PC-9 (cell line): ENCODE data around the gene AMN1. TPM values are rescaled to one million over a fixed set of nuclear protein-coding genes. Genes with fewer than 3 reads are reported as not detected.

Experiments used
- BruUV-seq: library from RNA; stranded (reverse); fragments of 400-500 nt; replicated peaks from 2 replicates; lab custom pipeline; 2021; lab: Mats Ljungman, UMichigan
- CTCF ChIA-PET: fragments of 300-600 bp; sonication (Branson Sonifier 250); formaldehyde crosslinking; loops from one replicate; lab custom pipeline; 2022; ENCODE audit warnings: antibody characterized with exemption; lab: Charles Lee
- POLR2A ChIA-PET: fragments of 300-600 bp; sonication (Branson Sonifier 250); formaldehyde crosslinking; loops from one replicate; lab custom pipeline; 2022; ENCODE audit warnings: antibody characterized with exemption; ENCODE audit not compliant: unreplicated experiment; lab: Charles Lee
- DNase-seq, 2 experiments: peaks; one replicate each; pipeline versions ENCODE4 v3.0.0 to v3.0.0-alpha.2; 2015 to 2022; ENCODE audit warnings: mixed read lengths in 1 of 2
- H2AFZ ChIP-seq: fragments of 200-600 bp; sonication (generic); 2 replicates; pipeline ENCODE4 v1.8.1; 2017; ENCODE audit warnings: antibody characterized with exemption
- H3F3A ChIP-seq: fragments of 200-600 bp; sonication (generic); 2 replicates; pipeline ENCODE4 v1.8.1; 2017; ENCODE audit warnings: antibody characterized with exemption, mild to moderate bottlenecking, low read depth; ENCODE audit not compliant: insufficient read depth
- H3K27ac ChIP-seq: fragments of 200-600 bp; sonication (generic); 2 replicates; pipeline ENCODE4 v1.6.1; 2016; ENCODE audit warnings: mixed run types
- H3K27me3 ChIP-seq: fragments of 200-600 bp; sonication (generic); 2 replicates; pipeline ENCODE4 v1.6.1; 2016; ENCODE audit warnings: low read depth, mixed run types; ENCODE audit not compliant: insufficient read depth
- H3K36me3 ChIP-seq: fragments of 200-600 bp; sonication (generic); 2 replicates; pipeline ENCODE4 v1.6.1; 2016; ENCODE audit warnings: low read depth, mixed run types
- H3K4me1 ChIP-seq: fragments of 200-600 bp; sonication (generic); replicated peaks from 2 replicates; pipeline ENCODE4 v1.6.1; 2016; ENCODE audit warnings: mixed run types; ENCODE audit not compliant: insufficient read depth
- H3K4me2 ChIP-seq: fragments of 200-600 bp; sonication (generic); 2 replicates; pipeline ENCODE4 v1.6.1; 2017; ENCODE audit warnings: mixed run types
- H3K4me3 ChIP-seq: fragments of 200-600 bp; sonication (generic); 2 replicates; pipeline ENCODE4 v1.6.1; 2016; ENCODE audit warnings: mixed run types
- H3K79me2 ChIP-seq: fragments of 200-600 bp; sonication (generic); 2 replicates; pipeline ENCODE4 v1.6.1; 2017; ENCODE audit warnings: low read depth, mixed run types
- H3K9me2 ChIP-seq: fragments of 200-600 bp; sonication (generic); 2 replicates; pipeline ENCODE4 v1.8.1; 2017; ENCODE audit warnings: mild to moderate bottlenecking; ENCODE audit not compliant: insufficient read depth
- H3K9me3 ChIP-seq: fragments of 200-600 bp; sonication (generic); 2 replicates; pipeline ENCODE4 v1.8.1; 2016; ENCODE audit warnings: low read depth; ENCODE audit not compliant: insufficient read depth
- H4K20me1 ChIP-seq: fragments of 200-600 bp; sonication (generic); 2 replicates; pipeline ENCODE4 v1.8.1; 2017; ENCODE audit not compliant: insufficient read depth
- CTCF ChIP-seq: fragments of 200-600 bp; sonication (generic); conservative IDR thresholded peaks from 2 replicates; pipeline ENCODE4 v1.6.1; 2017; ENCODE audit warnings: mixed run types, antibody characterized with exemption, mild to moderate bottlenecking, moderate library complexity
- EZH2 ChIP-seq: fragments of 200-600 bp; sonication (generic); IDR thresholded peaks from 2 replicates; pipeline ENCODE4 v1.8.0; 2017; ENCODE audit warnings: antibody characterized with exemption, low read depth
- intact Hi-C: fragments of 100-400 bp; cut with micrococcal nuclease; formaldehyde crosslinking; loops from one replicate; pipeline ENCODE4 v1.10.0; 2022; ENCODE audit not compliant: unreplicated experiment
- total RNA-seq: library from RNA; stranded (reverse); gene quantifications from 2 replicates; pipeline ENCODE4 v1.2.3, GENCODE V29; 2021

AMN1 gene
- total RNA-seq, 1 experiment from 2014 or later = 7.4 TPM

GRCh38 chr12:31728289-31728916 lies 418 bp downstream of the AMN1 start:
- Histone ChIP-seq H3K27ac (peak overlapping the region; percentile 62), H3K9me2 (no peaks in the 10 kb centered on the region), H4K20me1 (no peaks in the 10 kb centered on the region), H2AFZ (peak overlapping the region; percentile 88), H3K36me3 (no peaks in the 10 kb centered on the region), H3K4me1 (peaks cover 30% of the 10 kb centered on the region), H3K27me3 (no peaks in the 10 kb centered on the region), H3K79me2 (no peaks in the 10 kb centered on the region; the same call in 1 of the 2 replicates), H3K9me3 (peaks cover 20% of the 10 kb centered on the region), H3K4me2 (peak overlapping the region; percentile 88), H3K4me3 (peak overlapping the region; percentile 80), H3F3A (peaks cover 36% of the 10 kb centered on the region)
- TF ChIP-seq CTCF (no peak), EZH2 (no peak)
- ChIA-PET POLR2A (interaction anchor here (0.6 to 0.8 kb wide), 4 partner anchors 13 to 259 kb away, joined by 3 to 14 read pairs (median 9); no protein-coding TSS in a partner anchor), CTCF (interaction anchor here (0.8 kb wide), 1 partner anchor 13 kb away, joined by 4 read pairs; no protein-coding TSS in a partner anchor)
- intact Hi-C loops = loop anchor here (2.0 to 5.0 kb wide), 2 partner anchors 169 to 230 kb away; partner anchors contain the start of gene RESF1
- TSS peak; percentile 73 for BruUV-seq
- no peak for DNase-seq

GRCh38 chr12:31727192-31727591 lies 1.6 kb downstream of the AMN1 start:
- no TSS peak for BruUV-seq
- H3K4me3 ChIP-seq = no peak overlapping the region
- H3F3A ChIP-seq = peaks cover 24% of the 10 kb centered on the region
- no peak overlapping the region for H2AFZ ChIP-seq
- H4K20me1 ChIP-seq = no peaks in the 10 kb centered on the region
- no peak overlapping the region for H3K4me2 ChIP-seq
- DNase-seq = no peak
- H3K27ac ChIP-seq = no peak overlapping the region
- peaks cover 17% of the 10 kb centered on the region for H3K9me3 ChIP-seq
- H3K79me2 ChIP-seq = no peaks in the 10 kb centered on the region; the same call in 1 of the 2 replicates
- H3K36me3 ChIP-seq = no peaks in the 10 kb centered on the region
- ChIA-PET POLR2A (no interaction called here), CTCF (no interaction called here)
- peaks cover 20% of the 10 kb centered on the region; the same call in 1 of the 2 replicates for H3K4me1 ChIP-seq
- TF ChIP-seq CTCF (no peak), EZH2 (no peak)
- H3K9me2 ChIP-seq = no peaks in the 10 kb centered on the region
- intact Hi-C loops = loop anchor here (5.0 kb wide), 1 partner anchor 170 kb away; no protein-coding TSS in a partner anchor
- no peaks in the 10 kb centered on the region for H3K27me3 ChIP-seq

- Histone ChIP-seq H3K27me3 (no peaks in the 10 kb centered on the region), H3K4me3 (no peak overlapping the region), H3K4me2 (no peak overlapping the region), H3K4me1 (peaks cover 13% of the 10 kb centered on the region; the same call in 1 of the 2 replicates), H3K27ac (no peak overlapping the region), H3K9me2 (no peaks in the 10 kb centered on the region), H3K9me3 (peaks cover 11% of the 10 kb centered on the region), H4K20me1 (no peaks in the 10 kb centered on the region), H2AFZ (no peak overlapping the region), H3K79me2 (no peaks in the 10 kb centered on the region; the same call in 1 of the 2 replicates), H3F3A (peaks cover 18% of the 10 kb centered on the region), H3K36me3 (no peaks in the 10 kb centered on the region)
- intact Hi-C loops = loop anchor here (5.0 kb wide), 1 partner anchor 171 kb away; no protein-coding TSS in a partner anchor
- ChIA-PET CTCF (no interaction called here), POLR2A (no interaction called here)
- TF ChIP-seq CTCF = no peak
- no peak for DNase-seq
- BruUV-seq = no TSS peak
Observed at GRCh38 chr12:31726575-31726974, 2.2 kb downstream of the AMN1 start.
